Left ventricle myocardium inferior (tissue), 1 donor: ENCODE data around the gene SMYD4. TPM values are rescaled to one million over a fixed set of nuclear protein-coding genes. Genes with fewer than 3 reads are reported as not detected.
A peak's percentile ranks its signal among the peaks of the same experiment; 100 is the strongest.

Experiments used
- DNase-seq: peaks from one replicate; pipeline ENCODE4 v3.0.0-alpha.2; 2020
- H3K27ac ChIP-seq: fragments of 200-600 bp; replicated peaks from 2 replicates; pipeline ENCODE4 v1.8.0; 2021
- H3K27me3 ChIP-seq: fragments of 200-600 bp; 2 replicates; pipeline ENCODE4 v1.8.0; 2021; ENCODE audit warnings: low read depth
- H3K36me3 ChIP-seq: fragments of 200-600 bp; 2 replicates; pipeline ENCODE4 v1.8.0; 2021
- H3K4me1 ChIP-seq: fragments of 200-600 bp; 2 replicates; pipeline ENCODE4 v1.8.0; 2021
- H3K4me3 ChIP-seq: fragments of 200-600 bp; 2 replicates; pipeline ENCODE4 v1.8.0; 2021; ENCODE audit warnings: mild to moderate bottlenecking, moderate library complexity
- H3K9me3 ChIP-seq: fragments of 200-600 bp; replicated peaks from 2 replicates; pipeline ENCODE4 v1.8.0; 2021
- intact Hi-C: fragments of 100-400 bp; cut with micrococcal nuclease; formaldehyde crosslinking; loops from one replicate; pipeline ENCODE4 v1.11.0; 2022
- total RNA-seq: library from RNA; stranded (reverse); fragmentation: NEBNext Ultra II Directional; extraction: Animal tissue kit (Norgen Biotek cat#: 25700); gene quantifications from one replicate; pipeline ENCODE4 v1.2.1, GENCODE V29; 2021
- TF ChIP-seq, protein P1 (sequence below): fragments of 200-600 bp; IDR thresholded peaks from 2 replicates; pipeline ENCODE4 v1.8.0; 2021; ENCODE audit warnings: antibody characterized with exemption, mild to moderate bottlenecking, borderline replicate concordance
- donor health status: DM: no; HTN: yes; CAD: no; lungs with severe emphysema.

SMYD4 gene
- total RNA-seq, 1 donor from 2014 or later, result 13.7 TPM

GRCh38 chr17:1732241-1732832 lies 97.4 kb downstream of the SMYD4 start:
- Histone ChIP-seq H3K9me3 (no peaks in the 10 kb centered on the region), H3K27ac (no peak overlapping the region), H3K4me1 (peaks cover 55% of the 10 kb centered on the region), H3K27me3 (no peaks in the 10 kb centered on the region), H3K36me3 (peaks cover 64% of the 10 kb centered on the region), H3K4me3 (no peak overlapping the region)
- no peak for DNase-seq
- intact Hi-C loops, result no loop called here
- TF ChIP-seq, protein P1, sequence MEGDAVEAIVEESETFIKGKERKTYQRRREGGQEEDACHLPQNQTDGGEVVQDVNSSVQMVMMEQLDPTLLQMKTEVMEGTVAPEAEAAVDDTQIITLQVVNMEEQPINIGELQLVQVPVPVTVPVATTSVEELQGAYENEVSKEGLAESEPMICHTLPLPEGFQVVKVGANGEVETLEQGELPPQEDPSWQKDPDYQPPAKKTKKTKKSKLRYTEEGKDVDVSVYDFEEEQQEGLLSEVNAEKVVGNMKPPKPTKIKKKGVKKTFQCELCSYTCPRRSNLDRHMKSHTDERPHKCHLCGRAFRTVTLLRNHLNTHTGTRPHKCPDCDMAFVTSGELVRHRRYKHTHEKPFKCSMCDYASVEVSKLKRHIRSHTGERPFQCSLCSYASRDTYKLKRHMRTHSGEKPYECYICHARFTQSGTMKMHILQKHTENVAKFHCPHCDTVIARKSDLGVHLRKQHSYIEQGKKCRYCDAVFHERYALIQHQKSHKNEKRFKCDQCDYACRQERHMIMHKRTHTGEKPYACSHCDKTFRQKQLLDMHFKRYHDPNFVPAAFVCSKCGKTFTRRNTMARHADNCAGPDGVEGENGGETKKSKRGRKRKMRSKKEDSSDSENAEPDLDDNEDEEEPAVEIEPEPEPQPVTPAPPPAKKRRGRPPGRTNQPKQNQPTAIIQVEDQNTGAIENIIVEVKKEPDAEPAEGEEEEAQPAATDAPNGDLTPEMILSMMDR, result no peak

GRCh38 chr17:1731194-1731506 lies 98.6 kb downstream of the SMYD4 start:
- Histone ChIP-seq H3K36me3 (peaks cover 73% of the 10 kb centered on the region), H3K4me3 (peak overlapping the region; percentile 47), H3K4me1 (peaks cover 54% of the 10 kb centered on the region), H3K27me3 (no peaks in the 10 kb centered on the region), H3K9me3 (no peaks in the 10 kb centered on the region), H3K27ac (peak overlapping the region; percentile 86)
- TF ChIP-seq, protein P1, result no peak
- no peak for DNase-seq
- intact Hi-C loops, result no loop called here

DNA sequence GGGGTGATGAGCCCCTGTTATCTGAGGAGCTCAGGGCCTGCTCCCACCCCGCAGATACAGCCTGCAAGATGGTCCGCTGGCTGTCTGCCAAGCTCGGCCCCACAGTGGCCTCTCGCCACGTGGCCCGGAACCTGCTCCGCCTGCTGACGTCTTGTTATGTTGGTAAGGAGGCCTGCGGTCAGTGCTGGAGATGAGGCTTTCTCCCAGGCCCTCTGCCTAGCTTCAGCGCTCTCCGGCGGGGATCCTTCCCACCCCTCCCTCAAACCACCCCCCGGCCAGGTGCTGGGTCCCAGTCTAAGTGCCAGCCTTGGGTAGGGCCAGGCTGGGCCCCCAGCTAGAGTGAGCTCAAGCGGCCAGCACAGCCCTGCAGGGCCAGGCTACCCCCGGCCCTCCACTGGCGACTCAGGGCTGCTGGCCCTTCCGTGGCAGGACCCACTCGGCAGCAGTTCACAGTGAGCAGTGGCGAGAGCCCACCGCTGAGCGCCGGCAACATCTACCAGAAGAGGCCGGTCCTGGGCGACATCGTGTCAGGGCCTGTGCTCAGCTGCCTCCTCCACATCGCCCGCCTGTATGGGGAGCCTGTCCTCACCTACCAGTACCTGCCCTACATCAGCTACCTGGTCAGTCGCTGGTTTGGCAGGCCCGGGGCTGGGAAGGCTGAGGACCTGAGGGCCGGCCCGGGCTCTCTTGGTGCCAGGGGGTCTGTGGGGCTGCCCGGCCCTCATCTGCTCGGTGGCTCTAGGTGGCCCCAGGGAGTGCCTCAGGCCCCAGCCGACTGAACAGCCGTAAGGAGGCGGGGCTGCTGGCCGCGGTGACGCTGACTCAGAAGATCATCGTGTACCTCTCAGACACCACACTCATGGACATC lies 99.1 kb downstream of the SMYD4 start:
- Histone ChIP-seq H3K27ac (peak overlapping the region; percentile 86), H3K27me3 (no peaks in the 10 kb centered on the region), H3K4me1 (peaks cover 54% of the 10 kb centered on the region), H3K4me3 (peak overlapping the region; percentile 47), H3K9me3 (no peaks in the 10 kb centered on the region), H3K36me3 (peaks cover 71% of the 10 kb centered on the region)
- TF ChIP-seq, protein P1, result no peak
- peak; percentile 88 for DNase-seq
- intact Hi-C loops, result no loop called here

DNA sequence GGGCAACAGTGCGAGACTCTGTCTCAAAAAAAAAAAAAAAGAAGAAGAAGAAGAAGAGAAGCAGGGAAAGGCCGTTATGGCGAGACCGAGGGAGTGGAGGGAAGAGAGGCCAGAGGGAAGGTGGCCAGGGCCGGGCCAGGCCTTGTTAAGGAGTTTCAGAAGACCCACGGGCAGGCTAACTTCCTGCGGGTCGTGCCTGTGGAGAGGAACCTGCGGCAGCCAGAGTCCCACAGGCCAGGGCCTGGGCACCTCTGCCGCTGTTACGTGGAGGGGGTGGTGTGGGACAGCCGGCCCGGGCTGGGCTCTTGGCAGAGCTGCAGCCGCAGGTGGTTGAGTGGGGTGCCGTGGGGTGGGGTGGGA lies 99.8 kb downstream of the SMYD4 start:
- Histone ChIP-seq H3K4me3 (peak overlapping the region; percentile 47), H3K36me3 (peaks cover 67% of the 10 kb centered on the region), H3K27ac (peak overlapping the region; percentile 86), H3K9me3 (no peaks in the 10 kb centered on the region), H3K4me1 (peaks cover 61% of the 10 kb centered on the region), H3K27me3 (no peaks in the 10 kb centered on the region)
- TF ChIP-seq, protein P1, result no peak
- no peak for DNase-seq
- intact Hi-C loops, result no loop called here

Other genes starting within 250 kb of the SMYD4 start
- gene SLC43A2, start 201.1 kb downstream of the SMYD4 start, total RNA-seq, result 4.0 TPM
- gene SCARF1, start 184.2 kb downstream of the SMYD4 start, total RNA-seq, result 12.2 TPM
- 81.7 TPM for gene RILP, start 180.0 kb downstream of the SMYD4 start, total RNA-seq
- 136 TPM for gene PRPF8, start 145.0 kb downstream of the SMYD4 start, total RNA-seq
- 1.8 TPM for gene TLCD2, start 119.5 kb downstream of the SMYD4 start, total RNA-seq
- gene WDR81, start 105.2 kb downstream of the SMYD4 start, total RNA-seq, result 9.3 TPM
- gene SERPINF2, start 87.0 kb downstream of the SMYD4 start, total RNA-seq, result 0.33 TPM
- 122 TPM for gene SERPINF1, start 67.8 kb downstream of the SMYD4 start, total RNA-seq
- 72.0 TPM for gene RPA1, start 103 bp upstream of the SMYD4 start, total RNA-seq
- gene RTN4RL1, start 195.4 kb upstream of the SMYD4 start, total RNA-seq, result 4.0 TPM
- 29.1 TPM for gene DPH1, start 200.3 kb upstream of the SMYD4 start, total RNA-seq
- 16.6 TPM for gene OVCA2, start 212.1 kb upstream of the SMYD4 start, total RNA-seq
- gene HIC1, start 225.2 kb upstream of the SMYD4 start, total RNA-seq, result 23.5 TPM